ENCODE measurements around the gene BBOX1. TPM values are rescaled to one million over a fixed set of nuclear protein-coding genes. Genes with fewer than 3 reads are reported as not detected.

The BBOX1 gene
- total RNA-seq, 2 experiments from 2014 or later = not detected

DNA sequence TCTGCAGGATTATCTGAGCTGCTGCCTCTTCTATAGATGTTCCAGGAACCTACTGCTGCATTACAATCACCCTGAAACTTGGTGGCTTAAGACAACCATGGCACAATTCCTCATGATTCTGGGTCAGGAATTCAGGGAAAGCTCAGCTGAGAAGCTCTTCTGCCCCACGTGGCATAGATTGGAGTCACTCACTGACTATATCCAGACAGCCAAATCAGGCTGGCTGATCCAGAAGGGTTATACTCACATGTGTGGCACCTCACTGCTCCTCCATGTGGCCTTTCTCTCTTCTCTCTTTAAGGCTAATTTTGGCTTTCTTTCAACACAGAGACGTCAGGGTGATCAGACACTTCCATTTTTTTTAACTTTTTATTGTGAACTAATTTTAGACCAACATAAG lies 125.5 kb downstream of the BBOX1 start:
- Mint-ChIP-seq H3K27me3 (peaks cover 23% of the 10 kb centered on the region), H3K4me3 (no peak overlapping the region), H3K36me3 (ENCODE audit: low read depth) (no peaks in the 10 kb centered on the region), H3K9me3 (no peaks in the 10 kb centered on the region), H3K27ac (no peak overlapping the region), H3K4me1 (ENCODE audit: low read depth) (no peaks in the 10 kb centered on the region)
- intact Hi-C loops (cut with DNase I, micrococcal nuclease) = no loop called here
- CTCF ChIA-PET = no interaction called here
- ATAC-seq (ENCODE audit: poor library complexity) = no peak
- no peak for DNase-seq
- POLR2A ChIA-PET = no interaction called here
- H3K4me1 ChIP-seq (ENCODE audit: insufficient read depth, low read length) = no peaks in the 10 kb centered on the region
- no peak overlapping the region for H3K4me3 ChIP-seq (ENCODE audit: low read length)
- TF ChIP-seq, protein P1, sequence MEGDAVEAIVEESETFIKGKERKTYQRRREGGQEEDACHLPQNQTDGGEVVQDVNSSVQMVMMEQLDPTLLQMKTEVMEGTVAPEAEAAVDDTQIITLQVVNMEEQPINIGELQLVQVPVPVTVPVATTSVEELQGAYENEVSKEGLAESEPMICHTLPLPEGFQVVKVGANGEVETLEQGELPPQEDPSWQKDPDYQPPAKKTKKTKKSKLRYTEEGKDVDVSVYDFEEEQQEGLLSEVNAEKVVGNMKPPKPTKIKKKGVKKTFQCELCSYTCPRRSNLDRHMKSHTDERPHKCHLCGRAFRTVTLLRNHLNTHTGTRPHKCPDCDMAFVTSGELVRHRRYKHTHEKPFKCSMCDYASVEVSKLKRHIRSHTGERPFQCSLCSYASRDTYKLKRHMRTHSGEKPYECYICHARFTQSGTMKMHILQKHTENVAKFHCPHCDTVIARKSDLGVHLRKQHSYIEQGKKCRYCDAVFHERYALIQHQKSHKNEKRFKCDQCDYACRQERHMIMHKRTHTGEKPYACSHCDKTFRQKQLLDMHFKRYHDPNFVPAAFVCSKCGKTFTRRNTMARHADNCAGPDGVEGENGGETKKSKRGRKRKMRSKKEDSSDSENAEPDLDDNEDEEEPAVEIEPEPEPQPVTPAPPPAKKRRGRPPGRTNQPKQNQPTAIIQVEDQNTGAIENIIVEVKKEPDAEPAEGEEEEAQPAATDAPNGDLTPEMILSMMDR (IDR thresholded peaks at IDR 0.05) = no peak
- H3K9me3 ChIP-seq (ENCODE audit: control insufficient read depth in 1 of 2, insufficient read depth in 1 of 2, low read length in 2 of 2) = no peaks in the 10 kb centered on the region
- H3K36me3 ChIP-seq (ENCODE audit: insufficient read depth, low read length) = no peaks in the 10 kb centered on the region
- H3K27ac ChIP-seq (ENCODE audit: low read depth in 1 of 2, low read length in 2 of 2) = no peak overlapping the region
- no peaks in the 10 kb centered on the region for H3K27me3 ChIP-seq (ENCODE audit: control insufficient read depth in 1 of 2, insufficient read depth in 2 of 2, low read length in 2 of 2)

DNA sequence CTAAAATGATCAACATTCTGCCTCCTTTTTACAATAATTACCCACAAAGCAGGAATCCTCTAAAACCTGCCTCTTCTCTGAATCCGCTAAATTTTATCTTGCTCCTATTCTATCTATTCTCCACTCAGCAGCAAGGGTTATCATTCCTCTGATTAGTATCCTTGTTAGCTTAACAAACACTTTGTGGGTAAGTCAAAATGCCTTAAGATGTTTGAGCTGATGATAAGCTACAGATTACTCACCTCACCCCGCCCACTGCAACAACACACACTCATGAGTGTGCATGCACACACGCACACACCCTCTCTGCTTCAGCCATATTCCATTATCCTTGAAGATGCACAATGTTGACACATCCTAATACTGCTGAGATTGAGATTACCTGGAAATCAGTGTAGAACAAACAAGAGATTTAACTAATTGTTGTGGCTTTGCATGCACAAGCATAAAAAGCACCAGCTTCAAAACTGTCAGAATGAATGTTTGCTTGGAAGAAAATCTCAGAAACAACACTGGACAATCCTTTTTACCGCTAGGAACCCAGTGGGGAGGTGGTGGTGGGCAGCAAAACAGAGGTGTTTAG lies 130.9 kb downstream of the BBOX1 start:
- no peaks in the 10 kb centered on the region for H3K4me1 ChIP-seq (ENCODE audit: insufficient read depth, low read length)
- peaks cover 38% of the 10 kb centered on the region for H3K27me3 Mint-ChIP-seq
- TF ChIP-seq, protein P1 (IDR thresholded peaks at IDR 0.05) = no peak
- CTCF ChIA-PET = no interaction called here
- DNase-seq (no peak), ATAC-seq (ENCODE audit: poor library complexity) (no peak)
- no peak overlapping the region for H3K27ac ChIP-seq (ENCODE audit: low read depth in 1 of 2, low read length in 2 of 2)
- no peaks in the 10 kb centered on the region for H3K9me3 Mint-ChIP-seq
- H3K27ac Mint-ChIP-seq = no peak overlapping the region
- H3K36me3 ChIP-seq (ENCODE audit: insufficient read depth, low read length) = no peaks in the 10 kb centered on the region
- peaks cover 0 to 5% of the 10 kb centered on the region in 2 experiments for H3K27me3 ChIP-seq (ENCODE audit: control insufficient read depth in 1 of 2, insufficient read depth in 2 of 2, low read length in 2 of 2)
- H3K4me3 ChIP-seq (ENCODE audit: low read length) = no peak overlapping the region
- H3K36me3 Mint-ChIP-seq (ENCODE audit: low read depth) = no peaks in the 10 kb centered on the region
- H3K4me3 Mint-ChIP-seq = no peak overlapping the region
- intact Hi-C loops (cut with DNase I, micrococcal nuclease) = no loop called here
- POLR2A ChIA-PET = no interaction called here
- H3K4me1 Mint-ChIP-seq (ENCODE audit: low read depth) = no peaks in the 10 kb centered on the region
- peaks cover 0 to 3% of the 10 kb centered on the region in 2 experiments for H3K9me3 ChIP-seq (ENCODE audit: control insufficient read depth in 1 of 2, insufficient read depth in 1 of 2, low read length in 2 of 2)

DNA sequence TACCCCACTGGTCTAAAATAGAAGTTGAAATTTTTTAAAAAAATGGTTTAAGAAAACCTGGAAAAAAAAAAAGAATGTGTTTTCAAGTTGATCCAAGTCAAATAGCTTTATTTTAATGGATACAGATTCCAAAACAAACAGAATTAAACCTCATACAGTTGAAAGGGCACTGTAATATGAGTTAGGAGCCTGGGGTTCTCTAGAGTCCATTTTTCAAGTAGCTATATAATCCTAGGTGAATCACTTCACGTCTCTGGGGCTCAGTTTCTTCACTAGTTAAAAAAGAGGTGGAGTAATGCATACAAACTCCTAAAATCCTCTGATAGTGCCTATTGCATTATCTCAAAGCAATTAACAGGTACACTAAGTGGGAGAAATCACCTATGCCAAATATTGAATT lies 132.9 kb downstream of the BBOX1 start:
- H3K9me3 ChIP-seq (ENCODE audit: control insufficient read depth in 1 of 2, insufficient read depth in 1 of 2, low read length in 2 of 2) = peaks cover 0 to 3% of the 10 kb centered on the region in 2 experiments
- no peaks in the 10 kb centered on the region for H3K4me1 ChIP-seq (ENCODE audit: insufficient read depth, low read length)
- Mint-ChIP-seq H3K4me1 (ENCODE audit: low read depth) (no peaks in the 10 kb centered on the region), H3K27ac (no peak overlapping the region), H3K9me3 (no peaks in the 10 kb centered on the region), H3K36me3 (ENCODE audit: low read depth) (no peaks in the 10 kb centered on the region), H3K27me3 (peaks cover 31% of the 10 kb centered on the region), H3K4me3 (no peak overlapping the region)
- DNase-seq (no peak), ATAC-seq (ENCODE audit: poor library complexity) (no peak)
- intact Hi-C loops (cut with DNase I, micrococcal nuclease) = no loop called here
- POLR2A ChIA-PET = no interaction called here
- TF ChIP-seq, protein P1 (IDR thresholded peaks at IDR 0.05) = no peak
- no peaks in the 10 kb centered on the region for H3K36me3 ChIP-seq (ENCODE audit: insufficient read depth, low read length)
- no peak overlapping the region for H3K4me3 ChIP-seq (ENCODE audit: low read length)
- no peak overlapping the region for H3K27ac ChIP-seq (ENCODE audit: low read depth in 1 of 2, low read length in 2 of 2)
- peaks cover 3 to 5% of the 10 kb centered on the region in 2 experiments for H3K27me3 ChIP-seq (ENCODE audit: control insufficient read depth in 1 of 2, insufficient read depth in 2 of 2, low read length in 2 of 2)
- CTCF ChIA-PET = no interaction called here
